Stomach (tissue), 9 donors: Measurements from ENCODE around the gene THAP12. TPM values are rescaled to one million over a fixed set of nuclear protein-coding genes. Genes with fewer than 3 reads are reported as not detected.

Source experiments
- DNase-seq, 2 donors: peaks; one replicate each; pipeline versions ENCODE4 v3.0.0 to v3.0.0-alpha.2; 2013 to 2019
- H3K27ac ChIP-seq, 5 donors: fragments of 200-600 bp in 4 of 5; sonication (generic) in 4 of 5; one replicate each; pipeline ENCODE4 v1.5.1; 2013 to 2019; ENCODE audit warnings: mild to moderate bottlenecking in 1 of 5, moderate library complexity in 1 of 5
- H3K27me3 ChIP-seq, 3 donors: fragments of 200-600 bp; sonication (generic); one replicate each; pipeline ENCODE4 v1.5.1; 2017 to 2019; ENCODE audit warnings: mixed run types in 1 of 3
- H3K36me3 ChIP-seq, 4 donors: fragments of 200-600 bp; sonication (generic); 1 replicate in 3 of 4; 2 replicates in 1 of 4; pipeline ENCODE4 v1.5.1; 2016 to 2019
- H3K4me1 ChIP-seq, 4 donors: fragments of 200-600 bp; sonication (generic); one replicate each; pipeline ENCODE4 v1.5.1; 2016 to 2019
- H3K4me3 ChIP-seq, 4 donors: fragments of 200-600 bp; sonication (generic) in 3 of 4; one replicate each; pipeline ENCODE4 v1.5.1; 2016 to 2019; ENCODE audit warnings: mild to moderate bottlenecking in 1 of 4
- H3K9me3 ChIP-seq, 4 donors: fragments of 200-600 bp; sonication (generic); one replicate each; pipeline ENCODE4 v1.5.1; 2016 to 2019
- CTCF ChIP-seq, 7 experiments: fragments of 450-650 bp in 4 of 7; fragments of 200-600 bp in 3 of 7; sonication (generic) in 3 of 7; IDR thresholded peaks; one replicate each; pipeline ENCODE4 v1.5.1; 2016 to 2019; ENCODE audit warnings: antibody characterized with exemption in 7 of 7, control low read depth in 2 of 7, mild to moderate bottlenecking in 1 of 7
- EP300 ChIP-seq: sonication (generic); formaldehyde crosslinking; IDR thresholded peaks from one replicate; pipeline ENCODE4 v1.6.1; 2017; ENCODE audit warnings: antibody characterized with exemption
- POLR2A ChIP-seq, 4 donors: fragments of 450-650 bp; IDR thresholded peaks; one replicate each; pipeline ENCODE4 v1.6.1; 2016; ENCODE audit warnings: antibody characterized with exemption in 4 of 4, control low read depth in 2 of 4, mild to moderate bottlenecking in 1 of 4, moderate library complexity in 1 of 4
- POLR2AphosphoS5 ChIP-seq, 3 donors: sonication (generic); formaldehyde crosslinking; IDR thresholded peaks; one replicate each; pipeline ENCODE4 v1.6.1; 2016; ENCODE audit warnings: antibody characterized with exemption in 3 of 3
- WGBS, 5 donors: extraction: QIAGEN DNeasy Blood & Tissue Kit in 3 of 5; methylation state at CpG; one replicate each; pipeline versions ENCODE4 v1.1.5 to v1.1.7; 2013 to 2018; 5-methylcytosine and 5-hydroxymethylcytosine counted together
- intact Hi-C: fragments of 100-400 bp; cut with DNase I; formaldehyde crosslinking; loops from one replicate; pipeline ENCODE4 v1.15.1; 2023; ENCODE audit warnings: low total_unique reads
- polyA plus RNA-seq, 3 donors: library from polyadenylated mRNA; stranded (reverse); fragments of 200-250 nt; gene quantifications; one replicate each; pipeline ENCODE4 v1.2.3, GENCODE V29; 2013
- total RNA-seq, 5 donors: library from RNA; depleted of rRNA; stranded (reverse); fragments of >200 nt; gene quantifications; one replicate each; pipeline versions ENCODE4 v1.1.0 to v1.2.3, GENCODE V29; 2014 to 2016
- donor health status: healthy with polysubstance abuse.
- donor health status: Bipolar disorder and iron deficiency.
- donor health status: healthy.

The THAP12 gene
- total and polyA plus RNA-seq, 8 donors, result 10.7 to 74.0 (median 25.2) TPM

DNA sequence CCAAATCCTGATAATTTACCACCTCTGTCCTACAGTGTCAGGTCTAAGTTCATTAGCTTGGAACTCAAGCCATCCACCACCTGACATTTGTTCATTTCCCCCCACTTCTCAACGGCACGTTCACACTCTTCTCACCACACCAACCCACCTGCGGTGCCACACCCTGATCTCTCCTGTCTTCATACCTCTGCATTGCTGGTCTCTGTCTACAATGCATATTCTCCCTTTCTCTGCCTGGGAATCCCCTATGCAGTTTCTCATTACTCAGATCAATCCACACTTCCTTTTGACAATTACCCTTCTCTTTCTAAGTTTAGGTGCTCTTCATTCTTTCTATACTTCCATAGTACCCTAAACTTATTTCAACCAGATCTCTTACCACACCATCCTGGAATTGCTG lies 43.4 kb upstream of the THAP12 start:
- no peak for DNase-seq
- Histone ChIP-seq H3K36me3 (no peaks in the 10 kb centered on the region), H3K4me1 (no peaks in the 10 kb centered on the region), H3K4me3 (no peak overlapping the region), H3K27ac (no peak overlapping the region), H3K9me3 (no peaks in the 10 kb centered on the region), H3K27me3 (no peaks in the 10 kb centered on the region)
- intact Hi-C loops, result no loop called here
- no peak for TF ChIP-seq CTCF (IDR thresholded peaks at IDR 0.05)
- no peak for TF ChIP-seq POLR2AphosphoS5 (IDR thresholded peaks at IDR 0.05)
- TF ChIP-seq EP300, result no peak
- no peak for TF ChIP-seq POLR2A (IDR thresholded peaks at IDR 0.05)
- WGBS, 5 donors, result 33 to 59% (median 42%) methylated on average over 3 of the region's 3 CpGs

- TF ChIP-seq POLR2AphosphoS5 (IDR thresholded peaks at IDR 0.05) (no peak), EP300 (no peak), CTCF (IDR thresholded peaks at IDR 0.05) (no peak), POLR2A (IDR thresholded peaks at IDR 0.05) (no peak)
- no peak for DNase-seq
- intact Hi-C loops, result no loop called here
- no peak overlapping the region for H3K4me3 ChIP-seq
- no peaks in the 10 kb centered on the region for H3K9me3 ChIP-seq
- no peaks in the 10 kb centered on the region for H3K36me3 ChIP-seq
- 47 to 70% (median 61%) methylated on average over 3 of the region's 3 CpGs for WGBS, 5 donors
- no peak overlapping the region for H3K27ac ChIP-seq
- H3K27me3 ChIP-seq, result no peaks in the 10 kb centered on the region
- H3K4me1 ChIP-seq, result no peaks in the 10 kb centered on the region
Observed at GRCh38 chr11:76419896-76420295, 39.0 kb upstream of the THAP12 start.

GRCh38 chr11:76415073-76415472 lies 34.1 kb upstream of the THAP12 start:
- intact Hi-C loops, result no loop called here
- TF ChIP-seq EP300, result no peak
- TF ChIP-seq POLR2AphosphoS5 (IDR thresholded peaks at IDR 0.05), result no peak
- no peak for TF ChIP-seq CTCF (IDR thresholded peaks at IDR 0.05)
- TF ChIP-seq POLR2A (IDR thresholded peaks at IDR 0.05), result no peak

GRCh38 chr11:76410851-76411357 lies 30.0 kb upstream of the THAP12 start:
- TF ChIP-seq POLR2AphosphoS5 (IDR thresholded peaks at IDR 0.05), result no peak
- TF ChIP-seq CTCF (IDR thresholded peaks at IDR 0.05), result no peak
- TF ChIP-seq EP300, result no peak
- TF ChIP-seq POLR2A (IDR thresholded peaks at IDR 0.05), result no peak
- Histone ChIP-seq H3K4me1 (no peaks in the 10 kb centered on the region), H3K9me3 (no peaks in the 10 kb centered on the region), H3K4me3 (no peak overlapping the region), H3K27ac (no peak overlapping the region), H3K27me3 (no peaks in the 10 kb centered on the region), H3K36me3 (no peaks in the 10 kb centered on the region)
- DNase-seq, result no peak
- intact Hi-C loops, result no loop called here
- 73 to 83% (median 76%) methylated on average over 4 to 10 of the region's 10 CpGs for WGBS, 5 donors

More at GRCh38 chr11:76415073-76415472, 34.1 kb upstream of the THAP12 start:
- no peak for DNase-seq
- no peak overlapping the region for H3K27ac ChIP-seq
- H3K9me3 ChIP-seq, result no peaks in the 10 kb centered on the region
- H3K4me1 ChIP-seq, result no peaks in the 10 kb centered on the region
- H3K27me3 ChIP-seq, result no peaks in the 10 kb centered on the region
- no peaks in the 10 kb centered on the region for H3K36me3 ChIP-seq
- H3K4me3 ChIP-seq, result no peak overlapping the region
